ENCODE results near the gene ABCD3.

DNA sequence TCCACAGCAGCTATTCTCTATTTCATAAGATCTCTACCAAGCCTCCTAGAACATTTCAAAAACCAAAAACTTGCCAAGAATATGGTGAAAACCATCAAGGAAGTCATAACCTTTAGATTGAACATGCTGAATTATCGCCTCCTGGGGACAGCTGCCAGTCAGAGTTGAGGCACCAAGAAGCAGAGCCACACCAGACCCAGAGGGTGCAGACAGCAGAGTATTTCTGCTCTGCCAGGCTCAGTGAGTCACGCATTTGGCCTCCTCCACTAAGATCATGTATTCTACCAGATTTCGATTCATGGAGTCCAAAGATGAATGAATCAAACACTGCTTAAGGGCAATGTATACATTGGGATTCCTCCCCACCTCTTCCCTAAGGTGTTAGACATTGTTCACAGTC is 121.3 kb downstream of the ABCD3 start:
- TF ChIP-seq, protein P1, sequence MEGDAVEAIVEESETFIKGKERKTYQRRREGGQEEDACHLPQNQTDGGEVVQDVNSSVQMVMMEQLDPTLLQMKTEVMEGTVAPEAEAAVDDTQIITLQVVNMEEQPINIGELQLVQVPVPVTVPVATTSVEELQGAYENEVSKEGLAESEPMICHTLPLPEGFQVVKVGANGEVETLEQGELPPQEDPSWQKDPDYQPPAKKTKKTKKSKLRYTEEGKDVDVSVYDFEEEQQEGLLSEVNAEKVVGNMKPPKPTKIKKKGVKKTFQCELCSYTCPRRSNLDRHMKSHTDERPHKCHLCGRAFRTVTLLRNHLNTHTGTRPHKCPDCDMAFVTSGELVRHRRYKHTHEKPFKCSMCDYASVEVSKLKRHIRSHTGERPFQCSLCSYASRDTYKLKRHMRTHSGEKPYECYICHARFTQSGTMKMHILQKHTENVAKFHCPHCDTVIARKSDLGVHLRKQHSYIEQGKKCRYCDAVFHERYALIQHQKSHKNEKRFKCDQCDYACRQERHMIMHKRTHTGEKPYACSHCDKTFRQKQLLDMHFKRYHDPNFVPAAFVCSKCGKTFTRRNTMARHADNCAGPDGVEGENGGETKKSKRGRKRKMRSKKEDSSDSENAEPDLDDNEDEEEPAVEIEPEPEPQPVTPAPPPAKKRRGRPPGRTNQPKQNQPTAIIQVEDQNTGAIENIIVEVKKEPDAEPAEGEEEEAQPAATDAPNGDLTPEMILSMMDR (IDR thresholded peaks at IDR 0.05): no peak
- TF ChIP-seq POLR2AphosphoS5 (IDR thresholded peaks at IDR 0.05): no peak
- TF ChIP-seq POLR2A (IDR thresholded peaks at IDR 0.05): no peak
- TF ChIP-seq EP300 (IDR thresholded peaks at IDR 0.05; ENCODE audit: low read depth): no peak
